Stomach (tissue), 9 donors: Measurements from ENCODE around the gene GADL1. TPM values are rescaled to one million over a fixed set of nuclear protein-coding genes. Genes with fewer than 3 reads are reported as not detected.

Experiments used
- DNase-seq, 2 donors: peaks; one replicate each; pipeline versions ENCODE4 v3.0.0 to v3.0.0-alpha.2; 2013 to 2019
- H3K27ac ChIP-seq, 5 donors: fragments of 200-600 bp in 4 of 5; sonication (generic) in 4 of 5; one replicate each; pipeline ENCODE4 v1.5.1; 2013 to 2019; ENCODE audit warnings: mild to moderate bottlenecking in 1 of 5, moderate library complexity in 1 of 5
- H3K27me3 ChIP-seq, 3 donors: fragments of 200-600 bp; sonication (generic); one replicate each; pipeline ENCODE4 v1.5.1; 2017 to 2019; ENCODE audit warnings: mixed run types in 1 of 3
- H3K36me3 ChIP-seq, 4 donors: fragments of 200-600 bp; sonication (generic); 1 replicate in 3 of 4; 2 replicates in 1 of 4; pipeline ENCODE4 v1.5.1; 2016 to 2019
- H3K4me1 ChIP-seq, 4 donors: fragments of 200-600 bp; sonication (generic); one replicate each; pipeline ENCODE4 v1.5.1; 2016 to 2019
- H3K4me3 ChIP-seq, 4 donors: fragments of 200-600 bp; sonication (generic) in 3 of 4; one replicate each; pipeline ENCODE4 v1.5.1; 2016 to 2019; ENCODE audit warnings: mild to moderate bottlenecking in 1 of 4
- H3K9me3 ChIP-seq, 4 donors: fragments of 200-600 bp; sonication (generic); one replicate each; pipeline ENCODE4 v1.5.1; 2016 to 2019
- CTCF ChIP-seq, 7 experiments: fragments of 450-650 bp in 4 of 7; fragments of 200-600 bp in 3 of 7; sonication (generic) in 3 of 7; IDR thresholded peaks; one replicate each; pipeline ENCODE4 v1.5.1; 2016 to 2019; ENCODE audit warnings: antibody characterized with exemption in 7 of 7, control low read depth in 2 of 7, mild to moderate bottlenecking in 1 of 7
- EP300 ChIP-seq: sonication (generic); formaldehyde crosslinking; IDR thresholded peaks from one replicate; pipeline ENCODE4 v1.6.1; 2017; ENCODE audit warnings: antibody characterized with exemption
- POLR2A ChIP-seq, 4 donors: fragments of 450-650 bp; IDR thresholded peaks; one replicate each; pipeline ENCODE4 v1.6.1; 2016; ENCODE audit warnings: antibody characterized with exemption in 4 of 4, control low read depth in 2 of 4, mild to moderate bottlenecking in 1 of 4, moderate library complexity in 1 of 4
- POLR2AphosphoS5 ChIP-seq, 3 donors: sonication (generic); formaldehyde crosslinking; IDR thresholded peaks; one replicate each; pipeline ENCODE4 v1.6.1; 2016; ENCODE audit warnings: antibody characterized with exemption in 3 of 3
- WGBS, 5 donors: extraction: QIAGEN DNeasy Blood & Tissue Kit in 3 of 5; methylation state at CpG; one replicate each; pipeline versions ENCODE4 v1.1.5 to v1.1.7; 2013 to 2018; 5-methylcytosine and 5-hydroxymethylcytosine counted together
- intact Hi-C: fragments of 100-400 bp; cut with DNase I; formaldehyde crosslinking; loops from one replicate; pipeline ENCODE4 v1.15.1; 2023; ENCODE audit warnings: low total_unique reads
- polyA plus RNA-seq, 3 donors: library from polyadenylated mRNA; stranded (reverse); fragments of 200-250 nt; gene quantifications; one replicate each; pipeline ENCODE4 v1.2.3, GENCODE V29; 2013
- total RNA-seq, 5 donors: library from RNA; depleted of rRNA; stranded (reverse); fragments of >200 nt; gene quantifications; one replicate each; pipeline versions ENCODE4 v1.1.0 to v1.2.3, GENCODE V29; 2014 to 2016
- donor health status: healthy with polysubstance abuse.
- donor health status: Bipolar disorder and iron deficiency.
- donor health status: healthy.

GADL1 gene
- total and polyA plus RNA-seq, 8 donors = 0.03 to 0.73 TPM; not detected in 6

GRCh38 chr3:30696896-30697295 is 197.6 kb downstream of the GADL1 start:
- Histone ChIP-seq H3K36me3 (peaks cover 17 to 48% (median 38%) of the 10 kb centered on the region in 4 donors), H3K4me1 (peaks cover 9 to 37% (median 26%) of the 10 kb centered on the region in 4 donors), H3K9me3 (no peaks in the 10 kb centered on the region), H3K27ac (no peak overlapping the region), H3K4me3 (no peak overlapping the region), H3K27me3 (no peaks in the 10 kb centered on the region)
- WGBS, 5 donors = 31 to 50% (median 39%) methylated on average over 2 of the region's 2 CpGs
- intact Hi-C loops = no loop called here
- TF ChIP-seq EP300 (no peak), POLR2A (IDR thresholded peaks at IDR 0.05) (no peak), CTCF (IDR thresholded peaks at IDR 0.05) (no peak), POLR2AphosphoS5 (IDR thresholded peaks at IDR 0.05) (no peak)
- no peak for DNase-seq

- intact Hi-C loops = no loop called here
- Histone ChIP-seq H3K9me3 (no peaks in the 10 kb centered on the region), H3K4me3 (no peak overlapping the region), H3K27ac (no peak overlapping the region), H3K4me1 (peaks cover 12 to 42% (median 29%) of the 10 kb centered on the region in 4 donors), H3K36me3 (peaks cover 22 to 53% (median 43%) of the 10 kb centered on the region in 4 donors), H3K27me3 (no peaks in the 10 kb centered on the region)
- TF ChIP-seq CTCF (IDR thresholded peaks at IDR 0.05) (no peak), EP300 (no peak), POLR2A (IDR thresholded peaks at IDR 0.05) (no peak), POLR2AphosphoS5 (IDR thresholded peaks at IDR 0.05) (no peak)
- WGBS, 5 donors = 20 to 35% (median 24%) methylated on average over 3 of the region's 3 CpGs
- no peak for DNase-seq
These were observed 198.1 kb downstream of the GADL1 start for GRCh38 chr3:30696403-30696819.

GRCh38 chr3:30695302-30696061 is 199.0 kb downstream of the GADL1 start:
- intact Hi-C loops = no loop called here
- H3K27me3 ChIP-seq = no peaks in the 10 kb centered on the region
- peaks cover 20 to 51% (median 37%) of the 10 kb centered on the region in 4 donors for H3K4me1 ChIP-seq
- no peak for TF ChIP-seq CTCF (IDR thresholded peaks at IDR 0.05)
- TF ChIP-seq EP300 = no peak
- no peak for TF ChIP-seq POLR2AphosphoS5 (IDR thresholded peaks at IDR 0.05)
- no peak for TF ChIP-seq POLR2A (IDR thresholded peaks at IDR 0.05)
- peaks cover 29 to 63% (median 53%) of the 10 kb centered on the region in 4 donors for H3K36me3 ChIP-seq
- no peak overlapping the region for H3K4me3 ChIP-seq
- H3K27ac ChIP-seq = no peak overlapping the region
- no peak for DNase-seq
- no peaks in the 10 kb centered on the region for H3K9me3 ChIP-seq
- 90 to 94% (median 91%) methylated on average over 6 of the region's 6 CpGs for WGBS, 5 donors

GRCh38 chr3:30694668-30695067 is 199.8 kb downstream of the GADL1 start:
- Histone ChIP-seq H3K27ac (no peak overlapping the region), H3K27me3 (no peaks in the 10 kb centered on the region)
- intact Hi-C loops = no loop called here

More at GRCh38 chr3:30694668-30695067, 199.8 kb downstream of the GADL1 start:
- Histone ChIP-seq H3K36me3 (peaks cover 37 to 71% (median 60%) of the 10 kb centered on the region in 4 donors), H3K9me3 (no peaks in the 10 kb centered on the region), H3K4me1 (peaks cover 27 to 59% (median 45%) of the 10 kb centered on the region in 4 donors), H3K4me3 (no peak overlapping the region)
- DNase-seq = no peak
- 84 to 95% (median 88%) methylated on average over 3 of the region's 3 CpGs for WGBS, 5 donors
- TF ChIP-seq CTCF (IDR thresholded peaks at IDR 0.05) = no peak
